SK-N-SH (cell line): Measurements from ENCODE around the gene SECISBP2L. TPM values are rescaled to one million over a fixed set of nuclear protein-coding genes. Genes with fewer than 3 reads are reported as not detected.

ENCODE experiments used
- CTCF ChIA-PET: fragments of 300-600, 350-600 bp; formaldehyde crosslinking; extraction: SDS; loops from one replicate; lab custom pipeline; 2021; lab: Yijun Ruan, JAX
- POLR2A ChIA-PET: fragments of 350-600 bp; sonication (Branson Sonifier 250); formaldehyde crosslinking; extraction: SDS; loops from one replicate; lab custom pipeline; 2020; ENCODE audit warnings: antibody characterized with exemption, inconsistent platforms; lab: Yijun Ruan, JAX
- DNase-seq: peaks from one replicate; pipeline ENCODE4 v3.0.0; 2012
- H2AFZ ChIP-seq: fragments of 200-600 bp; sonication (generic); 2 replicates; pipeline ENCODE4 v1.8.1; 2016; ENCODE audit warnings: antibody characterized with exemption, mild to moderate bottlenecking, low read depth
- H3F3A ChIP-seq: fragments of 200-600 bp; sonication (generic); replicated peaks from 2 replicates; pipeline ENCODE3; 2016; ENCODE audit warnings: antibody characterized with exemption, mild to moderate bottlenecking; ENCODE audit not compliant: insufficient read depth
- H3K27ac ChIP-seq, 2 experiments: fragments of 200-500 bp in 1 of 2; fragments of 200-600 bp in 1 of 2; sonication (Bioruptor generic) in 1 of 2; sonication (generic), shearing (Covaris generic) in 1 of 2; 2 replicates each; pipeline versions ENCODE4 v1.5.1 to v1.6.1; 2014 to 2016; ENCODE audit warnings: low read depth in 2 of 2, inconsistent platforms in 1 of 2, low read length in 1 of 2, mild to moderate bottlenecking in 1 of 2, mixed read lengths in 1 of 2
- H3K27me3 ChIP-seq: fragments of 200-600 bp; sonication (generic), shearing (Covaris generic); 2 replicates; pipeline ENCODE4 v1.6.1; 2016; ENCODE audit warnings: mixed run types; ENCODE audit not compliant: insufficient read depth
- H3K36me3 ChIP-seq, 2 experiments: fragments of 200-500 bp in 1 of 2; fragments of 200-600 bp in 1 of 2; sonication (Bioruptor generic) in 1 of 2; sonication (generic) in 1 of 2; replicated peaks in 1 of 2; 2 replicates each; pipeline versions ENCODE3 to v1.5.1; 2014 to 2016; ENCODE audit warnings: low read length in 1 of 2, mild to moderate bottlenecking in 1 of 2; ENCODE audit not compliant: insufficient read depth in 2 of 2, control insufficient read depth in 1 of 2
- H3K4me1 ChIP-seq, 2 experiments: fragments of 200-500 bp in 1 of 2; fragments of 200-600 bp in 1 of 2; sonication (Bioruptor generic) in 1 of 2; sonication (generic), shearing (Covaris generic) in 1 of 2; 2 replicates each; pipeline versions ENCODE4 v1.5.1 to v1.6.1; 2014 to 2016; ENCODE audit warnings: low read depth in 1 of 2, low read length in 1 of 2, mixed run types in 1 of 2; ENCODE audit not compliant: insufficient read depth in 2 of 2, control insufficient read depth in 1 of 2
- H3K4me2 ChIP-seq: fragments of 200-600 bp; sonication (generic), shearing (Covaris generic); 2 replicates; pipeline ENCODE4 v1.6.1; 2017; ENCODE audit warnings: mixed run types
- H3K4me3 ChIP-seq, 2 experiments: fragments of 200-500 bp in 1 of 2; fragments of 200-600 bp in 1 of 2; sonication (Bioruptor generic) in 1 of 2; sonication (generic), shearing (Covaris generic) in 1 of 2; 2 replicates each; pipeline versions ENCODE4 v1.5.1 to v1.8.1; 2014 to 2016; ENCODE audit warnings: low read depth in 2 of 2, inconsistent platforms in 1 of 2, low read length in 1 of 2, mild to moderate bottlenecking in 1 of 2, mixed read lengths in 1 of 2, moderate library complexity in 1 of 2
- H3K79me2 ChIP-seq: fragments of 200-600 bp; sonication (generic); 2 replicates; pipeline ENCODE4 v1.8.1; 2017; ENCODE audit warnings: mild to moderate bottlenecking; ENCODE audit not compliant: insufficient read depth
- H3K9ac ChIP-seq: fragments of 200-600 bp; sonication (generic); 2 replicates; pipeline ENCODE4 v1.6.1; 2017; ENCODE audit warnings: mixed run types
- H3K9me2 ChIP-seq: fragments of 200-600 bp; sonication (generic); 2 replicates; pipeline ENCODE4 v1.6.1; 2017; ENCODE audit warnings: mixed run types
- H3K9me3 ChIP-seq: fragments of 200-600 bp; sonication (generic); 2 replicates; pipeline ENCODE4 v1.6.1; 2017; ENCODE audit warnings: mixed run types, mild to moderate bottlenecking, moderate library complexity
- H4K20me1 ChIP-seq: fragments of 200-600 bp; sonication (generic); 2 replicates; pipeline ENCODE4 v1.6.1; 2017; ENCODE audit warnings: mild to moderate bottlenecking, mixed run types; ENCODE audit not compliant: insufficient read depth
- FOSL2 ChIP-seq: IDR thresholded peaks from 2 replicates; pipeline ENCODE4 v1.4.0; 2012; ENCODE audit warnings: low read depth, mild to moderate bottlenecking, moderate library complexity, borderline replicate concordance
- FOXM1 ChIP-seq: IDR thresholded peaks from 2 replicates; pipeline ENCODE4 v1.4.0; 2012; ENCODE audit warnings: low read depth, mild to moderate bottlenecking
- GATA2 ChIP-seq: sonication (generic); formaldehyde crosslinking; IDR thresholded peaks from 2 replicates; pipeline ENCODE4 v1.5.0; 2020; ENCODE audit warnings: mild to moderate bottlenecking, missing genetic modification reagents
- JUND ChIP-seq: IDR thresholded peaks from 2 replicates; pipeline ENCODE4 v1.4.0; 2012
- MEF2A ChIP-seq: IDR thresholded peaks from 2 replicates; pipeline ENCODE4 v1.4.0; 2012; ENCODE audit warnings: low read depth, borderline replicate concordance
- MXI1 ChIP-seq: IDR thresholded peaks from 2 replicates; pipeline ENCODE4 v1.6.1; 2012; ENCODE audit warnings: mild to moderate bottlenecking, low read depth, low read length, improper control_type of control experiment
- NRF1 ChIP-seq: IDR thresholded peaks from 2 replicates; pipeline ENCODE4 v1.6.1; 2012; ENCODE audit warnings: low read depth, mild to moderate bottlenecking, low read length
- RAD21 ChIP-seq: IDR thresholded peaks from 2 replicates; pipeline ENCODE4 v1.6.1; 2012; ENCODE audit warnings: mild to moderate bottlenecking, low read length
- REST ChIP-seq: IDR thresholded peaks from 2 replicates; pipeline ENCODE4 v1.6.1; 2012; ENCODE audit warnings: mild to moderate bottlenecking, low read depth, low read length, moderate library complexity
- RFX5 ChIP-seq: IDR thresholded peaks from 2 replicates; pipeline ENCODE4 v1.6.1; 2012; ENCODE audit warnings: mild to moderate bottlenecking, improper control_type of control experiment, low read length
- RXRA ChIP-seq: IDR thresholded peaks from 2 replicates; pipeline ENCODE4 v1.4.0; 2012; ENCODE audit warnings: low read depth, mild to moderate bottlenecking, borderline replicate concordance
- SIN3A ChIP-seq: IDR thresholded peaks from 2 replicates; pipeline ENCODE4 v1.6.1; 2012; ENCODE audit warnings: low read depth, mild to moderate bottlenecking, low read length, moderate library complexity, borderline replicate concordance
- SMC3 ChIP-seq: IDR thresholded peaks from 2 replicates; pipeline ENCODE4 v1.6.1; 2012; ENCODE audit warnings: low read depth, low read length, improper control_type of control experiment
- TAF1 ChIP-seq: IDR thresholded peaks from 2 replicates; pipeline ENCODE4 v1.6.1; 2012; ENCODE audit warnings: low read depth, mild to moderate bottlenecking, low read length, moderate library complexity, borderline replicate concordance
- TEAD4 ChIP-seq: IDR thresholded peaks from 2 replicates; pipeline ENCODE4 v1.4.0; 2012; ENCODE audit warnings: mild to moderate bottlenecking, borderline replicate concordance; ENCODE audit not compliant: insufficient read depth
- USF1 ChIP-seq: IDR thresholded peaks from 2 replicates; pipeline ENCODE4 v1.4.0; 2012; ENCODE audit warnings: low read depth, borderline replicate concordance
- USF2 ChIP-seq: fragments of 150-350 bp; IDR thresholded peaks from 2 replicates; pipeline ENCODE4 v1.6.1; 2017; ENCODE audit warnings: antibody characterized with exemption, low read length, low read depth, borderline replicate concordance
- WGBS: methylation state at CpG from one replicate; pipeline ENCODE4 v1.1.6; 2017; ENCODE audit warnings: low lambda C conversion rate; 5-methylcytosine and 5-hydroxymethylcytosine counted together
- polyA plus RNA-seq, 3 experiments: library from polyadenylated mRNA; depleted of rRNA; stranded (reverse); fragments of >200 nt; gene quantifications; 2 replicates each; pipeline ENCODE4 v1.2.3, GENCODE V29; 2012
- TF ChIP-seq, protein P1 (sequence below): fragments of 150-350 bp; IDR thresholded peaks from 2 replicates; pipeline ENCODE4 v1.6.1; 2016; ENCODE audit warnings: mild to moderate bottlenecking, low read depth, low read length
- TF ChIP-seq, protein P2 (sequence below): fragments of 200-600 bp; sonication (generic); IDR thresholded peaks from 2 replicates; pipeline ENCODE4 v1.6.1; 2017; ENCODE audit warnings: antibody characterized with exemption, mild to moderate bottlenecking, moderate library complexity

The SECISBP2L gene
- polyA plus RNA-seq, 1 of the 3 experiments (the other 2 are of a cell fraction): 6.0 TPM

DNA sequence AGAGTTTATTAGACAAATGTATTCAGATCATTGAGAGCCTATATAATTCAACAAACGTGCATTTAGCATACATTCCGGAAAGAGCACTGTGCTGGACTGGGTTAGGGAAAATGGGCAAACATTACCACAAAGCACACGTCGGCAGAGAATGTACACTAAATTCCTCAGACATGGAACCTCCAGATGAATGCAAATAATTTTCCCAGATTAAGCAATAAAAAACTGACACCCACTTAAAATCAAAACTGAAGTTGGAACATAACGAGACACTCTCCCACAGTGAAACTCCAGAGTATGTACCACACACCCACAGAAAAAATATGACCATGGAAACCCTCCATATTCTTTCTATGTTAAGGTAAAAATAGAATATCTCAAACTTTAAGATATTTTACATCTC is 4.8 kb downstream of the SECISBP2L start:
- H3F3A ChIP-seq: peaks cover 7% of the 10 kb centered on the region
- peaks cover 22% of the 10 kb centered on the region for H4K20me1 ChIP-seq
- no peaks in the 10 kb centered on the region for H3K27me3 ChIP-seq
- no peak for DNase-seq
- POLR2A ChIA-PET: no interaction called here
- H2AFZ ChIP-seq: no peak overlapping the region
- no peaks in the 10 kb centered on the region for H3K9me2 ChIP-seq
- H3K4me2 ChIP-seq: no peak overlapping the region
- H3K4me1 ChIP-seq: peaks cover 5 to 23% of the 10 kb centered on the region in 2 experiments; a peak in 3 of 4 replicates
- no peak overlapping the region for H3K9ac ChIP-seq
- no peak overlapping the region for H3K4me3 ChIP-seq
- H3K9me3 ChIP-seq: no peaks in the 10 kb centered on the region
- WGBS: 80% methylated on average over 5 of the region's 5 CpGs
- TF ChIP-seq FOXM1: no peak
- TF ChIP-seq SIN3A: no peak
- TF ChIP-seq, protein P1, sequence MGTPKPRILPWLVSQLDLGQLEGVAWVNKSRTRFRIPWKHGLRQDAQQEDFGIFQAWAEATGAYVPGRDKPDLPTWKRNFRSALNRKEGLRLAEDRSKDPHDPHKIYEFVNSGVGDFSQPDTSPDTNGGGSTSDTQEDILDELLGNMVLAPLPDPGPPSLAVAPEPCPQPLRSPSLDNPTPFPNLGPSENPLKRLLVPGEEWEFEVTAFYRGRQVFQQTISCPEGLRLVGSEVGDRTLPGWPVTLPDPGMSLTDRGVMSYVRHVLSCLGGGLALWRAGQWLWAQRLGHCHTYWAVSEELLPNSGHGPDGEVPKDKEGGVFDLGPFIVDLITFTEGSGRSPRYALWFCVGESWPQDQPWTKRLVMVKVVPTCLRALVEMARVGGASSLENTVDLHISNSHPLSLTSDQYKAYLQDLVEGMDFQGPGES: no peak
- no peak for TF ChIP-seq MEF2A
- TF ChIP-seq RFX5: no peak
- no peak for TF ChIP-seq USF1
- TF ChIP-seq MXI1: no peak
- TF ChIP-seq, protein P2, sequence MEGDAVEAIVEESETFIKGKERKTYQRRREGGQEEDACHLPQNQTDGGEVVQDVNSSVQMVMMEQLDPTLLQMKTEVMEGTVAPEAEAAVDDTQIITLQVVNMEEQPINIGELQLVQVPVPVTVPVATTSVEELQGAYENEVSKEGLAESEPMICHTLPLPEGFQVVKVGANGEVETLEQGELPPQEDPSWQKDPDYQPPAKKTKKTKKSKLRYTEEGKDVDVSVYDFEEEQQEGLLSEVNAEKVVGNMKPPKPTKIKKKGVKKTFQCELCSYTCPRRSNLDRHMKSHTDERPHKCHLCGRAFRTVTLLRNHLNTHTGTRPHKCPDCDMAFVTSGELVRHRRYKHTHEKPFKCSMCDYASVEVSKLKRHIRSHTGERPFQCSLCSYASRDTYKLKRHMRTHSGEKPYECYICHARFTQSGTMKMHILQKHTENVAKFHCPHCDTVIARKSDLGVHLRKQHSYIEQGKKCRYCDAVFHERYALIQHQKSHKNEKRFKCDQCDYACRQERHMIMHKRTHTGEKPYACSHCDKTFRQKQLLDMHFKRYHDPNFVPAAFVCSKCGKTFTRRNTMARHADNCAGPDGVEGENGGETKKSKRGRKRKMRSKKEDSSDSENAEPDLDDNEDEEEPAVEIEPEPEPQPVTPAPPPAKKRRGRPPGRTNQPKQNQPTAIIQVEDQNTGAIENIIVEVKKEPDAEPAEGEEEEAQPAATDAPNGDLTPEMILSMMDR: no peak
- TF ChIP-seq RAD21: no peak
- no peak for TF ChIP-seq REST
- TF ChIP-seq NRF1: no peak
- TF ChIP-seq FOSL2: no peak
- TF ChIP-seq TAF1: no peak
- no peak for TF ChIP-seq TEAD4
- no peak for TF ChIP-seq USF2
- TF ChIP-seq SMC3: no peak
- no peak for TF ChIP-seq GATA2 (CRISPR knock-in tag)
- no peak for TF ChIP-seq RXRA
- TF ChIP-seq JUND: no peak
- TF ChIP-seq, all 33 proteins: peak for 0
- Histone ChIP-seq H3K27ac (no peak overlapping the region), H3K79me2 (peaks cover 98% of the 10 kb centered on the region), H3K36me3 (peaks cover 6 to 16% of the 10 kb centered on the region in 2 experiments)
- CTCF ChIA-PET: interaction anchor here (0.6 kb wide), 1 partner anchor 643 kb away, joined by 3 read pairs; no protein-coding TSS in a partner anchor
